HG02938 (cell line): ENCODE data around the gene PPM1L.

ENCODE experiments used
- ATAC-seq: cut with Tn5 transposase; IDR thresholded peaks from one replicate; pipeline ENCODE4 v1.9.1; 2021; ENCODE audit warnings: mild to moderate bottlenecking, moderate library complexity; ENCODE audit not compliant: unreplicated experiment

The PPM1L gene

DNA sequence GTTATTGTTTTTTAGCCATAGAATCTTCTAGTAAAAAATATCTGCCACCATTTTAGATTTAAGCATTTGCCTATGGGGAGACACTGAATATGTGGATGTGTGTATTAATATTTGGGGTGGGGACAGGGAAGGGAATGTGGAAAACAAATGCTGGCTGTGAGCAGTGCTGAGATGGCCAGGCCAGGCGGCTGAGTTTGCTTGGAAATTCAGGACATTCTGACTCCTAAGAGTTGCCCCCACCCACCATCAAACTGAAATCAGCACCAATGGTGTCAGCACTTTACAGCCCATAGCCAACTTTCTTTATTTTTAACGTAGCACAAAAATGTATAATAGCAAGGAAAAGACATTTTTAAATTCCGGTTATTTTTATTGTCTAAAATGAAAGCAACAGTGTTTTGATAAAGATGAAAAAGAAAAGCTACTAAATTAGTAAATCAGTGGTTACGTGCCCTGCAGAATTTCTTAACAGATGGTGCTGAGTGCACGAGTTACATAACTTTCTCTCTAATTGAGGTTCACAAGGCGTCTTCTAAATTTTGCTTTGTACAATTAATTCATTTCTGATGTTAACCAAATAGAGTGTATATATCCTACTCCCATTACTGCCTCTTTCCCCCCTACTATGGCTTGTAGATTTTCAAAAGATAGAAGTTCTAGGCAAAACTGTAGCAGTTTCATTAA lies 315.1 kb downstream of the PPM1L start:
- ATAC-seq = no peak

DNA sequence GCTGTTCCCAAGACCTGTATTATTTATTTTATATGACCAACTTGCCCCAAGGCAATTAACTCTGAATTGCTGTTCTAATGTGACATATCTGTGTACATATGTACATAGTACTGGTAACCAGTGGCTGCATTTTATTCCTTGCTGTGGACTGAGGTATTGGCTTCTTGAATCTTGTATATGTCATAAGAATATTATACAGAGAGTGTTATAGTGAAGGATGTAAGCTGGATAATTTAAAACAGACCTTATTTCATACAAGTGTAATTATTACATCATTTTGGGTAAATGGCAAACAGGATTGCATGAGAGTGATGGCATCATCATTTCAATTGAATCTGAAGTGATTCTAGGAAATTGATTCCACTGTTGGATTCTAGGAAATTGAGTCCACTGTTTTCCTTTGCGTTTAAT lies 316.2 kb downstream of the PPM1L start:
- no peak for ATAC-seq

DNA sequence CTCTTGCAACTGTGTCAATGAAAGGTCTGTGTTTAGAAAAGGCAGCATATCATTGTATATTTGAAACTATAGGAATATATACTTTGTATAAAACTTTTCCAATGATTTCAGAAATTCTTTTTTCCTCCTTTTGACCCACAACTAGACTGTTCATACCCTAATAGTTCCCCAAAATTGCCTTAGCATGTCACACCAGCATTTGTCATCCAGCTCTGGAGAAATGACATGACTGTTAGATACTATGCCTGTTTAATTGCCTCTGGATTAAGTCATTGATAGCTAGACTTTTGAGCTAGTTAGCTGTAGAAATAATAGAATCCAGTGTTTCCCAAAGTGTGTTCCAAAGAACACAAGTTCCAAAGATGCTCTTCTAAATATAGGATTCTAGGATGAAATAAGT lies 316.7 kb downstream of the PPM1L start:
- ATAC-seq = no peak

DNA sequence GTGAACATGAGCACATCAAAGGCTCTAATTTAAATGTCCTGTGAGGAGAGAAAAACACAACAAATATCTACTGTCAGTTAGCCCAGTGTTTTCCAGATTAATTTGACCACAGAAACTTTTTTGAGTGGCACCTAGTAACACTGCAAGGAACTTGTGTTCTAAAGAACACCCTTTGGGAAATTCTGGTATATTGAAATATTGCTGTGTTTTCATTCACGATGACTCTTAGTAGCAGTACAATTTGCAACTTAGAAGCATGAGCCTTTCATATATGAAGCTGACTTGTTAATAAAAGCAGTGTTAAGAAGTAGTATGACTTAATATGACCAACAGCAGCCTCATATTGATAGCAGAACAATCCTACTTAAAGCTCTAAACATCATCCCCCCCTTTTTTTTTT lies 317.1 kb downstream of the PPM1L start:
- ATAC-seq = no peak

DNA sequence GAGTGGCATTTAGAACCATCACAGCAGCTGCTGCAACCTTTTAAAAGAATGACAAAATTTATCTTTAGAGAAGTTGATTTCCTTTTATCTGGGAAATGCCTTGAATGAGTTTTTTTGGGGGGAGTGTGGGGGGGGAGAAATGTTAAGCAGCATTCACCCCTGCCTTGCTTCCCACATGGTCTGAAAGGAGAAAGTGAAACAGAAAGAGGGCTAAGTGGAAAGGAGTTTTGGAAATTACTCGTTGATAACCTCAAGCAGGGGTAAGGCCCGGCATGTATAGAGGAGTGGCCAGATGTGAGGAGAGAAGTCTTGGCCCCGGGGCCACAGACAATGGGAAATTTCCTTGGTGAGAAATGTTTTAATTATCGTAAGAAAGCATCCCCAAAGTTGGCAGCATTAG lies 325.6 kb downstream of the PPM1L start:
- peak; percentile 82 for ATAC-seq

DNA sequence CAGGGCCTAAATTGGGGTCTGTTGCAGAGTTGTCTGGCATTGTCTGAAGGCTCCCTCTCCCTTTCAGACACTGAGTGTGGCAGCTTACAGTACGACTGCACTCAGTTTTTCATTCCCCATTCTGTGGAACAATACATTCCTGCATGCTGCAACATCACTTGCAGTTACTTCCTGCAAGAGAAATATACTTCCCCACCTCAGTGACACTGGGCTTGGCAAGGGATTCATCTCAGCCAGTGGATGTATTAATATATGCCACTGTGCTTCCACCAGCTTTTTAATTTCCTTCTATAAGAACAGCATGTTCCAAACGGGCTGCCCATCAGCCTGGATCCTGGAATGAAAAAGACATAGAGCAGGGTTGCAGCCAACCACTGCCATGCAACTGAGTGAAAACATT lies 326.0 kb downstream of the PPM1L start:
- peak; percentile 25 for ATAC-seq

DNA sequence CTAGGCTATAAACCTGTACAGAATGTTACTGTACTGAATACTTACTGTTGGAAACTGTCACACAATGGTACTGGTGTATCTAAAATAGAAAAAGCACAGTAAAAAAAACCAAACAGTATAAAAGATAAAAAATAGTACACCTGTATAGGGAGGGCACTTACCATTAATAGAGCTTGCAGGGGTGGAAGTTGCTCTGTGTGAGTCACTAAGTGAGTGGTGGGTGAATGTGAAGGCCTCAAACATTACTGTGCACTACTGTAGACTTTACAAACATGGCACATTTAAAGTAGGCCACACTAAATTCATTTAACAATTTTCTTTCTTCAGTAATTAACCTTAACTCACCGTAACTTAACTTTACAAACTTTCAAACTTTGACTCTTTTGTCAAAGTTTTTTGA lies 327.1 kb downstream of the PPM1L start:
- ATAC-seq = no peak

DNA sequence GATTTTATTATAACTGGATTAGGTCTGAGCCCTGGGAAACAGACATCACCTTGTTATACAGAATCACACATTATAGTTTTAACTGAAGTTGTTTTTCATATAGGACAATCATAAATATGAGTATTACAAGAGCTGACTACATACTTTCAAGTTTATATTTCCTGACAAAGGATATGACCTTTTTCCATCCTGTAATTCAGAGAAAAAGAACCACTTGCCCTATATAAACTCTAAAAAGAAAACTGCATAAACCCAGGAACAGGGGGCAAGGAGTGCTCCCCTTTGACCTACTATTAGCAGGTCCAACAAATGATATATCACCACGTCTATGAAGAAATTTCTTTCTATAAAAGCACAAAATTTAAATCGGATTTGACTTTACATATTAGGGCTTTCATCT lies 328.2 kb downstream of the PPM1L start:
- ATAC-seq = no peak

DNA sequence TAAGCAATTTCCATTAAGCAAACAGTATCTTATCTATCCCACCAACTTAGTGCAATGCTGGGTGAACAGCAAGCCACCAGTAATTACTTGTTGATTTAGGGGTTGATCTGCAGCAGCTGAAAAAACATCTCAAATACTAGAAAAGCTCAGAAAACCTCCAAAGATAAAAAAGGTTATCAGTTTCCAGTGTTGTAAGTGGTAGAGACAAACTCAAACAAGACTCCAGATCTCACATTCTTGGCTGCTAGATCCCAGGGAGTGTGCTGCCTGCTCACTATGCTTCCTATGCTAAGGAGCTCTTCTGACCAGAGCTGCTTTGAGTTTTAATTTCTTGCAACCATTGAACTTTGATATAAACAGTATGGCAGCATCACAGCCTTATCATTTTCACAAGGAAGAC lies 337.9 kb downstream of the PPM1L start:
- no peak for ATAC-seq

DNA sequence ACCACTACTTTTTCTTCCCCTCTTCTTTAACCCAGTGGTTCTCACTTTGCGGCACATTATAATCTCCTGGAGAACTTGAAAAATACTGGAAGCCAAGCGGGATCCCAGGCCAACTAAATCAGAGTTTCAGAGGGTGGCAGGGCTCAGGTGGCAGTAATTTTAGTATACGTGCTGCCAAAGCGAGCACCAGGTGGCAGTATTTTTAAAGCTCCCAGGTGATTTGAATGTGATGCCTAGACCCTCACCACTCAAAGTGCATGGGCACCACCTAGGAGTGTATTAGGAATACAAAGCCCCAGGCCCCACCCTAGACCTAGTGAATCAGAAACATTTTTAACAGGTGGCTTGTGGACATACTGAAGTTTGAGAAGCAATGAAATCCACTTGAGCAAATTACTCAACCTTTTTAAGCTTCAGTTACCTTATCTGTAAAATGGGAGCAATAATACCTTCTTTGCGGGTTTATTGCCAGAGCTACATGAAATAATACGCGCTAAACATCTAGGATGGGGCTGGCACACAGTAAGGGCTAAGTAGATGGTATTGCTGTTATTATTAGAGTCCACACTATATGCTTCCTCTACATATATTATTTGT lies 340.8 kb downstream of the PPM1L start:
- no peak for ATAC-seq

DNA sequence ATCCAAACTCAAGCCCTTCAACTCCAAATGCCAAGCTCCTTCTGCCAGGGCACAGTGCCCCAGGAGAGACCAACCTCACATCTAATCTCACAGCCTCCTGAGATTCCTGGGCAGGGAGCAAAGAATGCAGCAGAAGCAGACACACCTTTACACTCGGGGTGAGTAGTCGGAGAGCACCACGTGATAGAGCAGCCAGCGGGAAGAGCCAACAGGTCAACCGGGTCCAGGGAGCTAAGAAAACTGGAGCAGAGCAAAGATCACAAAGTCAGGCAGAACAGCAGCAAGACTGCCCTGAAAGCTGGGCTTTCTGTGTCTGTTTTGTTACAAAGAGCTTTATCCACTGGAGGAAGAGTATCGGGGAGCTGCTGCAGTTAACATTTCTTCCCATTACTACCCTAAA lies 345.0 kb downstream of the PPM1L start:
- ATAC-seq = no peak

DNA sequence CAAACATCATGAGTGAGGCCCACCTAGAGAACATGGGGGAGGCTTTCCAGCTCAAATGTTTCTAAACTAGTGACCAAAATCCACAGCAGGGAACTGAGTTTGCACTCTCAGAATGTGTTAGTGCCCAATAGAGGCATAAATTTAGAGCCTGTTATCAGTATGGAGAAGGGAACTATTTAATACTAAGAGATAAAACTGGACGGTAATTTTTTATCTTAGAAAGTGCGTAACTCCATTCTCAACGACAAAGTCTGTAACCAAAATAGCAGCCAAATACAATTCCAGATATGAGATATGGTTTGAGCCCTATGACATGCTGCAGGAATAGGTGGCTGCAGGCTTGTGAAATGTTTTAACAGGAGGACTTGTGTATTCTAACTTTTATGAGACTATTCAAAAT lies 345.6 kb downstream of the PPM1L start:
- no peak for ATAC-seq

DNA sequence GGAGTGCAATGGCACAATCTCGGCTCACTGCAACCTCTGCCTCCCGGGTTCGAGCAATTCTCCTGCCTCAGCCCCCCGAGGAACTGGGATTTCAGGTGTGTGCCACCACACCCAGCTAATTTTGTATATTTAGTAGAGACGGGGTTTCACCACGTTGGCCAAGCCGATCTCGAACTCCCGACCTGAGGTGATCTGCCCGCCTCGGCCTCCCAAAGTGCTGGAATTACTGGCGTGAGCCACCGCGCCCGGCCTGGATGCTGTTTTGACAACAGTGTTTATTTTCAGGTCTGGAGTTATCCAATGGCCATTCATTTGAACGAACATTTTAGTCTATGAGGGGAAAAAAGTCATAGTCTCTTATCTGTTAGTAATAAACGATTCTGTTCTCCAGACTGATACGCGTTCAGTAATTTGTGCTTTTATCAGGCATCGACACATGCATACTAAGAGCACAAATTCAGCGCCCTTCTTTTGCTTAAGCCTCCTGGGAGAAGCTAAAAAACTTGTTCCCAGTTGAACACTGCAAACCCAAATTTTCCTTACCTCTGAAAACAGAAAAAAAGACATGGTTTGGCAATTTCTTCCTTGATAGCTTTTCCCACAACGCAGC lies 347.9 kb downstream of the PPM1L start:
- no peak for ATAC-seq

DNA sequence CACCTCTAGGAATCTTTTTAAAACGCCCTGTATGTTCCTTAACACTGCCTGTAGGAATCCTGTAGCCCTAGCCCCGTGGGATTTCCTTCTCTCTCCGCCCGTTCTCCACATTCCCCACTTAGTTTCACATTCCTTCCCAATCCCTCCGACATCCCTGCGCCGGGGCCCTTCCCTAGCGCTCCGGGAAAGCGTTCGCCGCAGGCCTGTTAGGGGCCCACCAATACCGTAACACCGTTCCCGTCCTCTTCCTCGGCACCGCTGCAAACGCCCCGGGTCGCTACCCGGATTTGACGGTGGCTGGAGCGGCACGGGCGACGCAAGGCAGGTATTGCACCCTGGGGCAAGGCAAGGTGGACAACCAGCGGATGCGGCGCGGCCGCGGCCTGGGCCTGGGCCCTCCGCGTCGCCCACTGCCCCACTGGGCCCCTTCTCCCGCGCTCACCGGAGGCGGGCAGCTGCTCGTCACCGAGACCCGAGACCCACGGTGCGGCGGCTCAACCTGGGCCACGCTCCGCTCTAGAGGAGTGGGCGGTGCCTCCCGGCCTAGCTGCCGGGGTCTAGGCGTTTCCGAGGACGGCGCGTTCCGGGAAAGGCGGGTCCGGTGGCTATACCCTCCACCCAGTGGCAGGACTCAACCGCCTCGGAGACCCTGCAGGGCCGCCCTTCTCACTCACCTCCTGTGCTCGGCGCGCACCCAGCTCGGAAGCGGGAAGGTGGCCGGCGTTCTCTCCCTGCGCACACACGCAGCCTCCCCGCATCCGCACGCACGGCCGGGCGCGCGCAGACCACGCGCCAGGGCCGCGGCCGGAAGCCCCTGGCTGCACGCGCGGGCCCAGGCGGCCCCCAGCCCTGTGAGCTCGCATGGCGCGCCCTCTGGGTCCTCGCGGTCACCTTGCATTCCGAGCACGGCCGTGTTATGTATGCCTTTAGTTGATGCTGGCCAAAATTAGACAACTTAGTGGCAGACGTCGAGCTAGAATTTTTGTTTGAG lies 348.8 kb downstream of the PPM1L start, which contains the start of gene B3GALNT1:
B3GALNT1 (minus strand) TSS at position 789 of the 991 bp plus-strand sequence. CDS start 18,595 bp downstream, outside the sequence.
- ATAC-seq = peak; percentile 68

DNA sequence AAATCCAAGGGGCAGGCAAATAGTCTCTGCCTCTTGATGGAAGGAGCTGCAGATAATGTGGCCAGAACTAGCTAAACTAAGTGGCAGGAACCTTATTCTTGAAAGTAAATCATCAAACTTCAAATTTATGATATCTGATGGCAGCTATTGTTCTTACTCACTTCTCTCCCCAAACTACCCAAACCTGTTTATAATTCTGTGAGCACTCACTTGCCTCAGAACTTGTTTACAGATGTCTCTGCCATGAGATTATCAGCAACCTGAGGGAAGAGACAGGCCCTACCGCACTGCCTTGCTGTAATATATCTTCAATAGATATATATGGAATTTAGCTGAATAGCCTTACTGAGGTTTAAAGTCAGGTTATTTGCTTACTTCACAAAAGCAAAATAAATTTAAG lies 351.3 kb downstream of the PPM1L start:
- ATAC-seq = no peak

DNA sequence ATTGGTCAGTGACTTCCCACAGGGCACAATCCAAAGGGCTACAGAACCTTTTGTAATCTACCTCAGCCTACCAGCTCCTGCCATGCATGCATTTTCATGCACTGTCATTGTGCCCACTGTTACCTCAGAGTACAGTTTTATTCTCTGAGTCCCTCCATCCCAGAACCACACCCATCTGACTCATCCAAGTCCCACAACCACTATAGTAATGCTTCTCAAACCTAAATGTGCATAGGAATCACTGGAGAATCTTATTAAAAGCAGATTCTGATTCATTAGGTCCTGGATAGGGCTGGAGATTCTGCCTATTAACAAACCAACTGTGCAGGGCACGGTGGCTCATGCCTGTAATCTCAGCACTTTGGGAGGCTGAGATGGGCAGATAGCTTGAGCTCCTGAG lies 352.8 kb downstream of the PPM1L start:
- ATAC-seq = no peak

DNA sequence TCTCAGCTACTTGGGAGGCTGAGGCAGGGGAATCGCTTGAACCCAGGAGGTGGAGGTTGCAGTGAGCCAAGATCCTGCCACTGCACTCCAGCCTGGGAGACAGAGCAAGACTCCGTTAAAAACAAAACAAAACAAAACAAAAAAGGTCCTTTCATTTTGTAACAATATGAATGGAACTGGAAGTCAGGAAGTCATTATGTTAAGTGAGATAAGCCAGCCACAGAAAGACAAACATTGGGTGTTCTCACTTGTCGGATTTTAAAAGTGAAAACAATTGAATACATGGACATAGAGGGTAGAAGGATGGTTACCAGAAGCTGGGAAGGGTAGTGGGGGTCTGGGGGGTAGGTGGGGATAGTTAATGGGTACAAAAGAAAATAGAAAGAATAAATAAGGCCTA lies 361.6 kb downstream of the PPM1L start:
- no peak for ATAC-seq

DNA sequence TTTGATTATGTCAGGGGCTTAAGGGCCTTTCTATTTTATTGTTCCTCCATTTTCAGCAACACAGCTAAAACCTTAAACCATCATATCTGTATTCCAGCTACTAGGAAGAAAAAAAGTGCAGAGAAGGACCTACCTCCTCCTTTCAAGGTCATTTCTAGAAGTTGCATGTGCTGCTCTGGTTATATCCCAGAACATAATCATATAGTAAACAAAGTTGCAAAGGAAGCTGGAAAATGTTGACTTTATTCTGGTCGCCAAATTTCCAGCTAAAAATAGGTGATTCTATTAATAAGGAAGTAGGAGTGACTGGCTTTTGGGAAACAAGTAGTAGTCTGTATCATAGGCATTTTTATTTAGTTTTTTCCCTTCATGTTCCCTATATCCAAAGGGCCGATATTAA lies 370.5 kb downstream of the PPM1L start:
- no peak for ATAC-seq
